ENCODE results near the gene VAMP5. TPM values are rescaled to one million over a fixed set of nuclear protein-coding genes. Genes with fewer than 3 reads are reported as not detected.

VAMP5 gene
- total and polyA plus RNA-seq, 10 of the 15 experiments (the other 5 are each of a cell fraction or from before 2014, with no cell fraction given) = 3.8 to 52.7 (median 24.1) TPM

GRCh38 chr2:85594715-85595300 lies 10.6 kb downstream of the VAMP5 start:
- H3K9ac ChIP-seq (ENCODE audit: control insufficient read depth, insufficient read depth, low read length) = peak overlapping the region; percentile 95
- no peak for TF ChIP-seq CBFB (IDR thresholded peaks at IDR 0.05; ENCODE audit: low read depth)
- no peak for TF ChIP-seq SUZ12 (IDR thresholded peaks at IDR 0.05; ENCODE audit: unreplicated experiment)
- no peak for TF ChIP-seq NFIC (IDR thresholded peaks at IDR 0.05; ENCODE audit: low read depth, low read length)
- ChIA-PET CTCF (interaction anchor here (0.6 to 1.7 kb wide), 9 partner anchors 9 to 599 kb away, joined by 3 to 7 read pairs (median 5); no protein-coding TSS in a partner anchor), RAD21 (ENCODE audit: unreplicated experiment) (interaction anchor here (1.0 to 2.2 kb wide), 8 partner anchors 10 to 205 kb away, joined by 3 to 9 read pairs (median 6); partner anchors contain the start of genes MAT2A, SH2D6 and VAMP8), POLR2A (interaction anchor here (0.6 to 3.8 kb wide), 18 partner anchors 8 to 241 kb away, joined by 3 to 57 read pairs (median 4); partner anchors contain the start of genes C2orf68, ELMOD3, GGCX and MAT2A), SMC1A (ENCODE audit: uncharacterized antibody, unreplicated experiment) (interaction anchor here (0.7 to 3.2 kb wide), 11 partner anchors 8 to 175 kb away, joined by 3 to 20 read pairs (median 6); partner anchors contain the start of genes C2orf68, GGCX, MAT2A and SH2D6)
- DNase-seq (ENCODE audit: low read depth, low spot score) (no peak), FAIRE-seq (no peak), ATAC-seq (no peak)
- H3K4me3 ChIP-seq = peak overlapping the region; percentile 97
- intact Hi-C loops (cut with micrococcal nuclease; ENCODE audit: unreplicated experiment) = no loop called here
- H3K4me1 ChIP-seq (ENCODE audit: control insufficient read depth, insufficient read depth, low read length) = peaks cover 9% of the 10 kb centered on the region
- peak overlapping the region; percentile 89 for H3K27ac ChIP-seq (ENCODE audit: control insufficient read depth, insufficient read depth)
- H3K36me3 ChIP-seq (ENCODE audit: control insufficient read depth in 2 of 2, insufficient read depth in 2 of 2, low read length in 1 of 2) = peaks cover 0 to 14% of the 10 kb centered on the region in 2 experiments; a peak in 3 of 4 replicates
- peaks cover 28% of the 10 kb centered on the region for H3K79me2 ChIP-seq (ENCODE audit: control insufficient read depth, insufficient read depth, low read length)
- in situ Hi-C loops (cut with MboI) = no loop called here
- no peaks in the 10 kb centered on the region for H3K27me3 ChIP-seq (replicated peaks in 1 of 2; ENCODE audit: control insufficient read depth in 2 of 2, insufficient read depth in 2 of 2, low read length in 1 of 2)
- WGBS (ENCODE audit: insufficient coverage, insufficient replicate concordance, low lambda C conversion rate, missing lambda C conversion rate) = 17% methylated on average over 13 of the region's 13 CpGs
- H3K9me3 ChIP-seq (replicated peaks; ENCODE audit: control insufficient read depth, insufficient read depth, low read length) = no peaks in the 10 kb centered on the region
- H3K4me2 ChIP-seq (ENCODE audit: control insufficient read depth, insufficient read depth) = peak overlapping the region; percentile 86
- TSS peak; percentile 99 for BruUV-seq (replicated peaks)
- H4K20me1 ChIP-seq (ENCODE audit: control insufficient read depth, insufficient read depth) = no peaks in the 10 kb centered on the region
- H2AFZ ChIP-seq (ENCODE audit: control insufficient read depth, low read depth, low read length) = peak overlapping the region; percentile 82

- peak within 1 kb of the TSS; percentile 86 for H3K4me2 ChIP-seq (ENCODE audit: control insufficient read depth, insufficient read depth)
- under 1% methylated on average over 47 of the region's 47 CpGs for WGBS (ENCODE audit: insufficient coverage, insufficient replicate concordance, low lambda C conversion rate, missing lambda C conversion rate)
- H3K9me3 ChIP-seq (replicated peaks; ENCODE audit: control insufficient read depth, insufficient read depth, low read length) = no peaks in the 10 kb centered on the region
- peaks cover 0 to 14% of the 10 kb centered on the region in 2 experiments; a peak in 3 of 4 replicates for H3K36me3 ChIP-seq (ENCODE audit: control insufficient read depth in 2 of 2, insufficient read depth in 2 of 2, low read length in 1 of 2)
- FAIRE-seq (peak; percentile 99), ATAC-seq (peak; percentile 100), DNase-seq (ENCODE audit: low read depth, low spot score) (peak; percentile 94)
- H3K4me1 ChIP-seq (ENCODE audit: control insufficient read depth, insufficient read depth, low read length) = peaks cover 9% of the 10 kb centered on the region
- H3K27me3 ChIP-seq (replicated peaks in 1 of 2; ENCODE audit: control insufficient read depth in 2 of 2, insufficient read depth in 2 of 2, low read length in 1 of 2) = no peaks in the 10 kb centered on the region
- RAD21 ChIA-PET (ENCODE audit: unreplicated experiment) = interaction anchor here (0.6 to 2.2 kb wide), 10 partner anchors 10 to 268 kb away, joined by 3 to 9 read pairs (median 6); partner anchors contain the start of genes MAT2A, SH2D6, TGOLN2 and VAMP8
- H4K20me1 ChIP-seq (ENCODE audit: control insufficient read depth, insufficient read depth) = no peaks in the 10 kb centered on the region
- H3K9ac ChIP-seq (ENCODE audit: control insufficient read depth, insufficient read depth, low read length) = peak within 1 kb of the TSS; percentile 95
- peak within 1 kb of the TSS; percentile 89 for H3K27ac ChIP-seq (ENCODE audit: control insufficient read depth, insufficient read depth)
- POLR2A ChIA-PET = interaction anchor here (0.6 to 3.8 kb wide), 18 partner anchors 8 to 241 kb away, joined by 3 to 57 read pairs (median 4); partner anchors contain the start of genes C2orf68, ELMOD3, GGCX and MAT2A
- intact Hi-C loops (cut with micrococcal nuclease; ENCODE audit: unreplicated experiment) = no loop called here
- H3K4me3 ChIP-seq = peak within 1 kb of the TSS; percentile 97
- CTCF ChIA-PET = interaction anchor here (0.6 to 1.7 kb wide), 10 partner anchors 8 to 599 kb away, joined by 3 to 7 read pairs (median 5); no protein-coding TSS in a partner anchor
- peaks cover 28% of the 10 kb centered on the region for H3K79me2 ChIP-seq (ENCODE audit: control insufficient read depth, insufficient read depth, low read length)
- BruUV-seq (replicated peaks) = no TSS peak
- in situ Hi-C loops (cut with MboI) = no loop called here
- H2AFZ ChIP-seq (ENCODE audit: control insufficient read depth, low read depth, low read length) = peak within 1 kb of the TSS; percentile 82
- SMC1A ChIA-PET (ENCODE audit: uncharacterized antibody, unreplicated experiment) = interaction anchor here (0.7 to 3.2 kb wide), 13 partner anchors 9 to 192 kb away, joined by 3 to 20 read pairs (median 4); partner anchors contain the start of genes C2orf68, GGCX, MAT2A and SH2D6
- TF ChIP-seq YY1 (IDR thresholded peaks at IDR 0.05; ENCODE audit: low read depth, low read length) (peak; percentile 95), USF1 (IDR thresholded peaks at IDR 0.05; ENCODE audit: borderline replicate concordance, extremely low read length, insufficient read depth, low read depth, low read length) (peak; percentile 81), NFYB (IDR thresholded peaks at IDR 0.05; ENCODE audit: insufficient read depth, low read depth, low read length) (peak; percentile 92), CREB1 (IDR thresholded peaks at IDR 0.05; ENCODE audit: low read depth) (peak; percentile 81)
These were observed 11.2 kb downstream of the VAMP5 start, which contains the start of gene RNF181 for GRCh38 chr2:85595301-85596025. Gene RNF181, plus strand, starts transcription at chr2:85595745. Its CDS starts 19 bp downstream, at chr2:85595764.

Measured in GM12878 (cell line).